HEK293 (cell line): Measurements from ENCODE around the gene BICC1.

Experiments
- CTCF ChIP-seq: fragments of 450-650 bp; formaldehyde crosslinking; IDR thresholded peaks from 2 replicates; pipeline ENCODE4 v1.5.1; 2016; ENCODE audit warnings: missing biosample characterization, missing genetic modification characterization
- KLF17 ChIP-seq: fragments of 450-650 bp; formaldehyde crosslinking; IDR thresholded peaks from 2 replicates; pipeline ENCODE4 v1.5.1; 2016; ENCODE audit warnings: missing biosample characterization, missing genetic modification characterization
- REPIN1 ChIP-seq: fragments of 450-650 bp; formaldehyde crosslinking; IDR thresholded peaks from 2 replicates; pipeline ENCODE4 v1.5.1; 2017; ENCODE audit warnings: missing biosample characterization, missing genetic modification characterization, low read depth
- REST ChIP-seq: fragments of 450-650 bp; formaldehyde crosslinking; IDR thresholded peaks from 2 replicates; pipeline ENCODE4 v1.5.1; 2016; ENCODE audit warnings: missing biosample characterization, missing genetic modification characterization
- SP7 ChIP-seq: fragments of 450-650 bp; formaldehyde crosslinking; IDR thresholded peaks from 2 replicates; pipeline ENCODE4 v1.5.1; 2016; ENCODE audit warnings: missing biosample characterization, missing genetic modification characterization
- TCF7L2 ChIP-seq: IDR thresholded peaks from 2 replicates; pipeline ENCODE4 v1.6.1; 2011; ENCODE audit warnings: low read depth, mild to moderate bottlenecking, inconsistent platforms, low read length, moderate library complexity, borderline replicate concordance
- YY1 ChIP-seq: fragments of 450-650 bp; formaldehyde crosslinking; IDR thresholded peaks from 2 replicates; pipeline ENCODE4 v1.5.1; 2018; ENCODE audit warnings: missing biosample characterization, missing genetic modification characterization
- ZBTB7A ChIP-seq: fragments of 450-650 bp; formaldehyde crosslinking; IDR thresholded peaks from 2 replicates; pipeline ENCODE4 v1.5.1; 2016; ENCODE audit warnings: low read depth, missing biosample characterization, missing genetic modification characterization
- ZNF133 ChIP-seq: fragments of 450-650 bp; formaldehyde crosslinking; IDR thresholded peaks from 2 replicates; pipeline ENCODE4 v1.5.1; 2016; ENCODE audit warnings: missing biosample characterization, missing genetic modification characterization
- ZNF280C ChIP-seq: fragments of 450-650 bp; formaldehyde crosslinking; IDR thresholded peaks from 2 replicates; pipeline ENCODE4 v1.5.1; 2016; ENCODE audit warnings: missing biosample characterization, missing genetic modification characterization
- ZNF416 ChIP-seq: fragments of 450-650 bp; formaldehyde crosslinking; IDR thresholded peaks from 2 replicates; pipeline ENCODE4 v1.5.1; 2016; ENCODE audit warnings: missing biosample characterization, missing genetic modification characterization
- ZNF449 ChIP-seq: fragments of 450-650 bp; formaldehyde crosslinking; IDR thresholded peaks from 2 replicates; pipeline ENCODE4 v1.5.1; 2017; ENCODE audit warnings: missing biosample characterization, mild to moderate bottlenecking, missing genetic modification characterization, moderate library complexity
- ZNF777 ChIP-seq: fragments of 450-650 bp; formaldehyde crosslinking; IDR thresholded peaks from 2 replicates; pipeline ENCODE4 v1.5.1; 2017; ENCODE audit warnings: missing biosample characterization, missing genetic modification characterization, borderline replicate concordance
- ZSCAN4 ChIP-seq: fragments of 450-650 bp; formaldehyde crosslinking; IDR thresholded peaks from 2 replicates; pipeline ENCODE4 v1.5.1; 2017; ENCODE audit warnings: missing biosample characterization, missing genetic modification characterization

- TF ChIP-seq ZNF133 (tag by site-specific recombination) (no peak), ZNF416 (tag by site-specific recombination) (no peak), CTCF (no peak), REPIN1 (tag by site-specific recombination) (no peak), ZNF449 (tag by site-specific recombination) (no peak), YY1 (tag by site-specific recombination) (no peak), ZNF777 (tag by site-specific recombination) (no peak), ZSCAN4 (tag by site-specific recombination) (no peak), ZNF280C (tag by site-specific recombination) (no peak), REST (tag by site-specific recombination) (no peak), TCF7L2 (no peak), KLF17 (tag by site-specific recombination) (no peak), ZBTB7A (tag by site-specific recombination) (no peak), SP7 (tag by site-specific recombination) (no peak)
Observed at GRCh38 chr10:58661336-58661735, 148.7 kb downstream of the BICC1 start.
